ENCODE results near the gene RAB3GAP1. TPM values are rescaled to one million over a fixed set of nuclear protein-coding genes. Genes with fewer than 3 reads are reported as not detected.
"Not testable (repeated sequence)": the region's sequence is repeated elsewhere in the genome, so short reads cannot be mapped to it uniquely, and the experiment has no call there.

Gene RAB3GAP1
- total RNA-seq, 4 donors from 2014 or later = 71.8 to 76.9 (median 72.3) TPM

DNA sequence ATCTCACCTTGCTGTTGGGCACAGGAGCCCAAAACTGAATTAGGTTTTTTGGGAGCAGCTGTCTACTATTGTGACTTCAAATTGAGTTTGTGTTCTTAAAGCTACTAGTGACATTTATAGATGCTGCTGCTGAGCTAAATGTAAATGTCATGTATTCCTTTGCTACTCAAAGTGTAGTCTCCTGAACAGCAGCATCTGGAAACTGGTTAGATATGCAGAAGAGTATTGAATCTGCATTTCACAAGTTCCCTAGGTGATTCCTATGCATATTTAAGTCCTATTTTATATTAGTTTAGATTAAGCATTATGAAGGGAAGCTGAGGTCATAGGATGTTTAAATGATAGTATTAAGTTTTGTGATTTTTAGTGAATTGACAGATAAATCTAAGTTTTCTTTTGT is 67.5 kb downstream of the RAB3GAP1 start:
- peaks cover 0 to 42% of the 10 kb centered on the region in 2 donors for H3K36me3 ChIP-seq
- H3K27ac ChIP-seq = no peak overlapping the region
- no peaks in the 10 kb centered on the region for H3K9me3 ChIP-seq
- peaks cover 0 to 19% (median 0%) of the 10 kb centered on the region in 3 donors for H3K4me1 ChIP-seq
- H3K27me3 ChIP-seq = no peaks in the 10 kb centered on the region
- TF ChIP-seq EP300 (IDR thresholded peaks at IDR 0.05) (no peak), CTCF (IDR thresholded peaks at IDR 0.05) (no peak), POLR2A (IDR thresholded peaks at IDR 0.05) (no peak), POLR2AphosphoS5 (IDR thresholded peaks at IDR 0.05) (no peak)
- no peak overlapping the region for H3K4me3 ChIP-seq
- ATAC-seq = no peak

- H3K9me3 ChIP-seq = no peaks in the 10 kb centered on the region
- H3K27ac ChIP-seq = no peak overlapping the region
- peaks cover 0 to 46% of the 10 kb centered on the region in 2 donors for H3K36me3 ChIP-seq
- no peak for ATAC-seq
- WGBS, 2 donors (ENCODE audit: low coverage in 1 of 2) = 78 to 85% methylated on average over 2 of the region's 2 CpGs
- H3K27me3 ChIP-seq = no peaks in the 10 kb centered on the region
- H3K4me1 ChIP-seq = peaks cover 0 to 31% (median 0%) of the 10 kb centered on the region in 3 donors
- H3K4me3 ChIP-seq = no peak overlapping the region
- TF ChIP-seq CTCF (IDR thresholded peaks at IDR 0.05) (no peak), POLR2A (IDR thresholded peaks at IDR 0.05) (no peak), POLR2AphosphoS5 (IDR thresholded peaks at IDR 0.05) (no peak), EP300 (IDR thresholded peaks at IDR 0.05) (no peak)
These were observed 69.0 kb downstream of the RAB3GAP1 start for GRCh38 chr2:135121016-135121657.

DNA sequence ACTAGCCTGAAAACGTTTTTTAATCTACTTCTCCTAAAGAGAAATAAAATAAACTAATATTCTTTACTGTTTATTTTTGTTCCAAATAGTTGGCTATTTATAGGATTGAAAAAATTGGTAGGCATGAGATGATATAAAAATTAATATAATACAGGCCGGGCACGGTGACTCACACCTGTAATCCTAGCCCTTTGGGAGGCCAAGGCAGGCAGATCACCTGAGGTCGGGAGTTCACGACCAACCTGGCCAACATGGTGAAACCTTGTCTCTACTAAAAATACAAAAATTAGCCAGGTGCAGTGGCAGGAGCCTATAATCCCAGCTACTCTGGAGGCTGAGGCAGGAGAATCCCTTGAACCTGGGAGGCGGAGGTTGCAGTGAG is 69.6 kb downstream of the RAB3GAP1 start:
- 59 to 82% methylated on average over 5 to 6 of the region's 6 CpGs for WGBS, 2 donors (ENCODE audit: low coverage in 1 of 2)
- not testable (repeated sequence) for H3K27ac ChIP-seq, H3K27me3 ChIP-seq, H3K9me3 ChIP-seq, ATAC-seq, H3K4me3 ChIP-seq
- Histone ChIP-seq H3K36me3 (peaks cover 0 to 51% of the 10 kb centered on the region in 2 donors), H3K4me1 (peaks cover 0 to 31% (median 0%) of the 10 kb centered on the region in 3 donors)

DNA sequence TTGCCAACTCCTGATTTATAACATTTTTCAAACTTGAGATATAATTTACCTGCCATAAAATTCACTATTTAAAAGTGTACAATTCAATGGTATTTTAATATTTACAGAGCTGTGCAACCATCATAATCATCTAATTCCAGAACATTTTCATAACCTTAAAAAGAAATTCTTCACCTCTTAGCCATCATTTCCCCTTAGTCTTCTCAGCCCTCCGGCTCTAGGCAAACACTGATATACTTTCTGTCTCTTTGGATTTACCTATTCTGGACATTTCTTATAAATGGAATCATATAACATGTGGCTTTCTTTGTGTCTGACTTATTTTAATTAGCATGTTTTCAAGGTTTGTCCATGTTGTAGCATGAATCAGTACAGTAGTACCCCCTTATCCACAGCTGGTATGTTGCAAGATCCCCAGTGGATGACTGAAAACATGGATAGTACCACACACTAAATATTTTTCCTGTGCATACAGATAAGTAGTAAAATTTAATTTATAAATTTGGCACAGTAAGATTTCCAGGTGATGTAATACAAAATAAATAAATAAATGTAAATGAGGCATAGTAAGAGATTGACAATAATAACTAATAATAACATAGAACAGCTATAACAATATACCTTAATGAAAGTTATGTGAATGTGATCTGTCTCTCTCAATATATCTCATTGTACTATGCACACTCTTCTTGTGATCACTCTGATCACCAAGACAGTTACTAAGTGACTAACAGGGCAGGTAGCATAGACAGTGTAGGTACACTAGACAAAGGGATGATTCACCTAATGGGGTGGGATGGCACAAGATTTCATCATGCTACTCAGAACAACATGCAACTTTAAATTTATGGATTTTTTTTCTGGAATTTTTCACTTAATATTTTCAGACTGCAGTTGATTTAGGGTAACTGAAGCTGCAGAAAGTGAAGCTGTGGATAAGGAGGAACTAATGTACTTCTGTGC is 73.1 kb downstream of the RAB3GAP1 start:
- Histone ChIP-seq H3K27me3 (no peaks in the 10 kb centered on the region), H3K4me3 (no peak overlapping the region), H3K36me3 (peaks cover 4 to 59% of the 10 kb centered on the region in 2 donors), H3K27ac (no peak overlapping the region), H3K4me1 (peaks cover 0 to 31% (median 0%) of the 10 kb centered on the region in 3 donors), H3K9me3 (no peaks in the 10 kb centered on the region)
- ATAC-seq = no peak
- no peak for TF ChIP-seq POLR2A (IDR thresholded peaks at IDR 0.05)
- no peak for TF ChIP-seq POLR2AphosphoS5 (IDR thresholded peaks at IDR 0.05)
- no peak for TF ChIP-seq EP300 (IDR thresholded peaks at IDR 0.05)
- TF ChIP-seq CTCF (IDR thresholded peaks at IDR 0.05) = no peak
- 48 to 69% methylated on average over 1 of the region's 1 CpG for WGBS, 2 donors (ENCODE audit: low coverage in 1 of 2)

GRCh38 chr2:135125940-135126339 is 73.8 kb downstream of the RAB3GAP1 start:
- WGBS, 2 donors (ENCODE audit: low coverage in 1 of 2) = 88 to 93% methylated on average over 2 of the region's 2 CpGs
- Histone ChIP-seq H3K4me1 (peaks cover 0 to 26% (median 0%) of the 10 kb centered on the region in 3 donors), H3K4me3 (no peak overlapping the region), H3K36me3 (peaks cover 4 to 61% of the 10 kb centered on the region in 2 donors), H3K27ac (no peak overlapping the region), H3K27me3 (no peaks in the 10 kb centered on the region), H3K9me3 (no peaks in the 10 kb centered on the region)
- TF ChIP-seq CTCF (IDR thresholded peaks at IDR 0.05) (no peak), POLR2AphosphoS5 (IDR thresholded peaks at IDR 0.05) (no peak), EP300 (IDR thresholded peaks at IDR 0.05) (no peak), POLR2A (IDR thresholded peaks at IDR 0.05) (no peak)
- ATAC-seq = no peak

Measured in gastroesophageal sphincter (tissue), 4 donors.